Mammary epithelial cell (primary cell): ENCODE data around the gene DHRS11.

Experiments
- EZH2 ChIP-seq: IDR thresholded peaks from 2 replicates; pipeline ENCODE4 v1.6.1; 2012; ENCODE audit warnings: low read length, inconsistent platforms, borderline replicate concordance
- TF ChIP-seq, protein P1 (sequence below), 2 donors: IDR thresholded peaks in 1 of 2; conservative IDR thresholded peaks in 1 of 2; 2 replicates each; pipeline ENCODE4 v1.5.1; 2011 to 2012; ENCODE audit warnings: inconsistent platforms in 2 of 2, low read length in 2 of 2, mild to moderate bottlenecking in 2 of 2, control low read depth in 1 of 2, low read depth in 1 of 2; ENCODE audit not compliant: insufficient read depth in 1 of 2; ENCODE audit errors: extremely low read depth in 1 of 2

DNA sequence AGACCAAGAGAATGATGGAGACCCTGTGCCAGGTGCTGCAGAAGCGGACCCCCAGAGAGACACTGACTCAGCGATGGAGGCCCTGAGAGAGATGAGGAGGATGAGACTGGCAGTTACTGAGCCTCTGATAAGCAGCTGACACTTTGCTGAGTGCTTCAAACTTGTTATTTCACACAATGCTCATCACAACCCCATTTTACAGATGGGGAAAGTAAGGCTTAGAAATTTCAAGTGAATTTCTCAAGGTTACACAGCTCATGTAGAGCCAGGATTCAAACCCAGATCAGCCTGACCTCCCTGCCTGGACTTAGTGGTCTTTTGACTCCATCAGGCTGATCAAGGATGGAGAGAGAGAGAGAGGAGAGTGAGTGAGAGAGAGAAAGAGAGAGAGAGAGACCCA, 36.9 kb downstream of the DHRS11 start:
- TF ChIP-seq, protein P1, sequence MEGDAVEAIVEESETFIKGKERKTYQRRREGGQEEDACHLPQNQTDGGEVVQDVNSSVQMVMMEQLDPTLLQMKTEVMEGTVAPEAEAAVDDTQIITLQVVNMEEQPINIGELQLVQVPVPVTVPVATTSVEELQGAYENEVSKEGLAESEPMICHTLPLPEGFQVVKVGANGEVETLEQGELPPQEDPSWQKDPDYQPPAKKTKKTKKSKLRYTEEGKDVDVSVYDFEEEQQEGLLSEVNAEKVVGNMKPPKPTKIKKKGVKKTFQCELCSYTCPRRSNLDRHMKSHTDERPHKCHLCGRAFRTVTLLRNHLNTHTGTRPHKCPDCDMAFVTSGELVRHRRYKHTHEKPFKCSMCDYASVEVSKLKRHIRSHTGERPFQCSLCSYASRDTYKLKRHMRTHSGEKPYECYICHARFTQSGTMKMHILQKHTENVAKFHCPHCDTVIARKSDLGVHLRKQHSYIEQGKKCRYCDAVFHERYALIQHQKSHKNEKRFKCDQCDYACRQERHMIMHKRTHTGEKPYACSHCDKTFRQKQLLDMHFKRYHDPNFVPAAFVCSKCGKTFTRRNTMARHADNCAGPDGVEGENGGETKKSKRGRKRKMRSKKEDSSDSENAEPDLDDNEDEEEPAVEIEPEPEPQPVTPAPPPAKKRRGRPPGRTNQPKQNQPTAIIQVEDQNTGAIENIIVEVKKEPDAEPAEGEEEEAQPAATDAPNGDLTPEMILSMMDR (conservative IDR thresholded peaks at IDR 0.05 in 1 of 2, IDR thresholded peaks at IDR 0.05 in 1 of 2; ENCODE audit: extremely low read depth in 1 of 2, insufficient read depth in 1 of 2, low read depth in 1 of 2, low read length in 2 of 2), result no peak
- no peak for TF ChIP-seq EZH2
